K562 (cell line): ENCODE measurements around the gene MRM3. TPM values are rescaled to one million over a fixed set of nuclear protein-coding genes. Genes with fewer than 3 reads are reported as not detected.

ENCODE experiments used
- CREB1 ChIP-seq, 2 experiments: sonication (generic) in 1 of 2; formaldehyde crosslinking in 1 of 2; IDR thresholded peaks; 2 replicates each; pipeline versions ENCODE4 v1.6.1 to v1.8.0; 2012 to 2022; ENCODE audit warnings: inconsistent platforms in 1 of 2, mild to moderate bottlenecking in 1 of 2, missing genetic modification reagents in 1 of 2, moderate library complexity in 1 of 2
- E2F8 ChIP-seq: fragments of 450-650 bp; IDR thresholded peaks from 2 replicates; pipeline ENCODE4 v1.7.1; 2018; ENCODE audit warnings: mild to moderate bottlenecking, low read depth; ENCODE audit not compliant: partially characterized antibody
- ELF2 ChIP-seq: fragments of 250-450 bp; sonication (Bioruptor Pico); IDR thresholded peaks from 2 replicates; pipeline ENCODE4 v1.5.0; 2021; ENCODE audit warnings: mild to moderate bottlenecking
- HCFC1 ChIP-seq: IDR thresholded peaks from 2 replicates; pipeline ENCODE4 v1.6.1; 2012; ENCODE audit warnings: low read depth, low read length, improper control_type of control experiment
- PHF8 ChIP-seq: fragments of 200-600 bp; sonication (generic); IDR thresholded peaks from 2 replicates; pipeline ENCODE4 v1.6.1; 2012; ENCODE audit warnings: mixed run types, mild to moderate bottlenecking, inconsistent platforms, low read length, moderate library complexity, borderline replicate concordance
- ZBTB2 ChIP-seq: fragments of 450-650 bp; IDR thresholded peaks from 2 replicates; pipeline ENCODE4 v1.6.1; 2016; ENCODE audit warnings: antibody characterized with exemption
- ZNF398 ChIP-seq: fragments of 250-450 bp; sonication (Bioruptor Pico); IDR thresholded peaks from 2 replicates; pipeline ENCODE4 v1.8.0; 2021; ENCODE audit warnings: moderate library complexity, mild to moderate bottlenecking, inconsistent platforms
- ZNF592 ChIP-seq: fragments of 450-650 bp; IDR thresholded peaks from 2 replicates; pipeline ENCODE4 v1.6.1; 2017; ENCODE audit warnings: antibody characterized with exemption, mild to moderate bottlenecking
- ZNF655 ChIP-seq: fragments of 250-450 bp; sonication (Bioruptor Pico); IDR thresholded peaks from 2 replicates; pipeline ENCODE4 v1.5.0; 2021
- polyA plus RNA-seq, 8 experiments: library from polyadenylated mRNA; depleted of rRNA in 4 of 8; stranded (reverse) in 5 of 8; unstranded in 3 of 8; fragments of >200 nt; fragmentation: Nextera tagmentation in 2 of 8; fragmentation: Illumina TruSeq in 1 of 8; extraction: Ambion mirVana in 2 of 8; extraction: Trizol in 1 of 8; gene quantifications; 2 replicates each; pipeline versions ENCODE4 v1.2.1 to v1.2.3, GENCODE V29; 2011 to 2014; ENCODE audit warnings: inconsistent platforms in 1 of 8, missing spikeins in 1 of 8
- total RNA-seq, 7 experiments: library from RNA; depleted of rRNA in 6 of 7; stranded (reverse); fragments of >200 nt in 6 of 7; fragmentation: Illumina TruSeq in 2 of 7; extraction: Trizol in 2 of 7; gene quantifications; 2 replicates each; pipeline versions ENCODE4 v1.2.1 to v1.2.3, GENCODE V29; 2011 to 2021; ENCODE audit warnings: low replicate concordance in 1 of 7
- TF ChIP-seq, protein P1 (sequence below): fragments of 250-450 bp; sonication (Bioruptor Pico); IDR thresholded peaks from 2 replicates; pipeline ENCODE4 v1.9.0; 2021; ENCODE audit warnings: mild to moderate bottlenecking, inconsistent platforms

The MRM3 gene
- total and polyA plus RNA-seq, 9 of the 15 experiments (the other 6 are each of a cell fraction or from before 2014, with no cell fraction given) = 2.4 to 24.8 (median 18.3) TPM

DNA sequence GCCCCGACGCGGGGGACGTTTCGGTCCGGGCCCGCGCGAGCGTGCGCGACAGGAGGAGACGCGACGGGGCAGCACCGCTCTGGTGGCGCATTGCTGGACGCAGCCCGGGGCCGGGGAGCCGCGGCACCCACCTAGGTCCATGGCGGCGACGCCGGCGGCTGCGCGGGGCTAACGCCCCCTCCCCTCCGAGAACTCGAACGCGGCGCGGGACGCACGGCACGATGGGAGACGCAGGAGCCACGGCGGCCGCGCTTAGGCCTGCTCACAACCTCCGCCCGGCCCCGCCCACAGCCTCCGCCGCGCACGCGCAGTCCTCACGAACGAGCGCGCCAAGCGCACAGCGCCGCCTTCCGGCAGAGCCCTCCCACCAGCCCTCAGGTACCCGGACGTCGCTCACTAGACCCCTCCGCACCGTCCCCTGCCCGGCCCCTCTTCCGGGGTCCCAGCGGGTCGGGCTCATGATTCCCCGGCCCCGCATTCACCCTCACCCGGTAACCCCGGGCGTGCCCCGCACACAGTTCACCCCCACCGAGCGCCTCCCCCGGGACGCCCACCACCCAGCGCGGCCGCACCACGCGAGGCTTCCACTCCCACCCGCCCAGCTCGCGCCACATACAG is 30.0 kb upstream of the MRM3 start, which contains the start of gene GEMIN4 (continued):
- TF ChIP-seq ZNF398 (CRISPR knock-in tag) = no peak
- TF ChIP-seq HCFC1 = peak; percentile 40
- peak; percentile 73 for TF ChIP-seq ELF2 (CRISPR knock-in tag)
- TF ChIP-seq, protein P1, sequence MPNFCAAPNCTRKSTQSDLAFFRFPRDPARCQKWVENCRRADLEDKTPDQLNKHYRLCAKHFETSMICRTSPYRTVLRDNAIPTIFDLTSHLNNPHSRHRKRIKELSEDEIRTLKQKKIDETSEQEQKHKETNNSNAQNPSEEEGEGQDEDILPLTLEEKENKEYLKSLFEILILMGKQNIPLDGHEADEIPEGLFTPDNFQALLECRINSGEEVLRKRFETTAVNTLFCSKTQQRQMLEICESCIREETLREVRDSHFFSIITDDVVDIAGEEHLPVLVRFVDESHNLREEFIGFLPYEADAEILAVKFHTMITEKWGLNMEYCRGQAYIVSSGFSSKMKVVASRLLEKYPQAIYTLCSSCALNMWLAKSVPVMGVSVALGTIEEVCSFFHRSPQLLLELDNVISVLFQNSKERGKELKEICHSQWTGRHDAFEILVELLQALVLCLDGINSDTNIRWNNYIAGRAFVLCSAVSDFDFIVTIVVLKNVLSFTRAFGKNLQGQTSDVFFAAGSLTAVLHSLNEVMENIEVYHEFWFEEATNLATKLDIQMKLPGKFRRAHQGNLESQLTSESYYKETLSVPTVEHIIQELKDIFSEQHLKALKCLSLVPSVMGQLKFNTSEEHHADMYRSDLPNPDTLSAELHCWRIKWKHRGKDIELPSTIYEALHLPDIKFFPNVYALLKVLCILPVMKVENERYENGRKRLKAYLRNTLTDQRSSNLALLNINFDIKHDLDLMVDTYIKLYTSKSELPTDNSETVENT (CRISPR knock-in tag) = peak; percentile 64; the same call in 1 of the 2 replicates
- peak; percentile 45; the same call in 1 of the 2 replicates for TF ChIP-seq ZBTB2
- peak; percentile 38 for TF ChIP-seq E2F8
- no peak for TF ChIP-seq ZNF655 (CRISPR knock-in tag)
- 0 out of 2 replicates have a peak, but pooled peaks have one; percentile 19 for TF ChIP-seq CREB1 (IDR thresholded peaks at IDR 0.05)
- no peak; the same call in 1 of the 2 replicates for TF ChIP-seq CREB1 (CRISPR knock-in tag; IDR thresholded peaks at IDR 0.05)
- TF ChIP-seq PHF8 = peak; percentile 84; the same call in 1 of the 2 replicates
- peak; percentile 27; the same call in 1 of the 2 replicates for TF ChIP-seq ZNF592
